Measurements from ENCODE around the gene ACTL7B. TPM values are rescaled to one million over a fixed set of nuclear protein-coding genes. Genes with fewer than 3 reads are reported as not detected.

Gene ACTL7B
- polyA plus RNA-seq, 1 donor from 2014 or later = not detected

DNA sequence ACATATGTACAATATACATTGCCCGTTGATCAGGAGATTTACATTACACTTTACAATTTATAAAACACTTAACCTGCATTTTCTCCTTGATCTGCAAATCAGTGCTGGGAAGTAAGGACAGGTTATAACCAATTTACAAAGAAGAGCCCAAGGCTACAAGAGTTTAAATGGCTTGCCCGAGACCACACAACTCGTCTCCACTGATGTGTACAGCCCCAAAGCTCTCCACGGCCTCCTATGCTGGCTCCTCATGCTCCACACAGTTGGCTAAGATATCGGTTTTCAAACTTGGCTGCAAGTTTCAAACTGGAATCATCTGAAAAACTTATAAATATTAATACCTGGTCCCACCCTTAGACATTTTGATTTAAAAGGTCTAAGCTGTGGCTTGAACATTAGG is 10.3 kb downstream of the ACTL7B start:
- no peak overlapping the region for H2AFZ ChIP-seq (ENCODE audit: low read depth, low read length)
- no peaks in the 10 kb centered on the region for H3F3A ChIP-seq (ENCODE audit: insufficient read depth, low read length, poor library complexity, severe bottlenecking)
- no peaks in the 10 kb centered on the region for H3K27me3 ChIP-seq (ENCODE audit: insufficient read depth, low read depth, low read length)
- TF ChIP-seq TAF1 (IDR thresholded peaks at IDR 0.05; ENCODE audit: low read depth) (no peak), EZH2 (IDR thresholded peaks at IDR 0.05; ENCODE audit: borderline replicate concordance, insufficient read depth, low read length, poor library complexity, severe bottlenecking) (no peak), MXI1 (conservative IDR thresholded peaks at IDR 0.05; ENCODE audit: poor library complexity, severe bottlenecking) (no peak), RAD21 (conservative IDR thresholded peaks at IDR 0.05) (no peak), SMC3 (conservative IDR thresholded peaks at IDR 0.05; ENCODE audit: poor library complexity) (no peak), EP300 (conservative IDR thresholded peaks at IDR 0.05; ENCODE audit: poor library complexity, severe bottlenecking) (no peak), POLR2AphosphoS5 (IDR thresholded peaks at IDR 0.05) (no peak)
- TF ChIP-seq, protein P1, sequence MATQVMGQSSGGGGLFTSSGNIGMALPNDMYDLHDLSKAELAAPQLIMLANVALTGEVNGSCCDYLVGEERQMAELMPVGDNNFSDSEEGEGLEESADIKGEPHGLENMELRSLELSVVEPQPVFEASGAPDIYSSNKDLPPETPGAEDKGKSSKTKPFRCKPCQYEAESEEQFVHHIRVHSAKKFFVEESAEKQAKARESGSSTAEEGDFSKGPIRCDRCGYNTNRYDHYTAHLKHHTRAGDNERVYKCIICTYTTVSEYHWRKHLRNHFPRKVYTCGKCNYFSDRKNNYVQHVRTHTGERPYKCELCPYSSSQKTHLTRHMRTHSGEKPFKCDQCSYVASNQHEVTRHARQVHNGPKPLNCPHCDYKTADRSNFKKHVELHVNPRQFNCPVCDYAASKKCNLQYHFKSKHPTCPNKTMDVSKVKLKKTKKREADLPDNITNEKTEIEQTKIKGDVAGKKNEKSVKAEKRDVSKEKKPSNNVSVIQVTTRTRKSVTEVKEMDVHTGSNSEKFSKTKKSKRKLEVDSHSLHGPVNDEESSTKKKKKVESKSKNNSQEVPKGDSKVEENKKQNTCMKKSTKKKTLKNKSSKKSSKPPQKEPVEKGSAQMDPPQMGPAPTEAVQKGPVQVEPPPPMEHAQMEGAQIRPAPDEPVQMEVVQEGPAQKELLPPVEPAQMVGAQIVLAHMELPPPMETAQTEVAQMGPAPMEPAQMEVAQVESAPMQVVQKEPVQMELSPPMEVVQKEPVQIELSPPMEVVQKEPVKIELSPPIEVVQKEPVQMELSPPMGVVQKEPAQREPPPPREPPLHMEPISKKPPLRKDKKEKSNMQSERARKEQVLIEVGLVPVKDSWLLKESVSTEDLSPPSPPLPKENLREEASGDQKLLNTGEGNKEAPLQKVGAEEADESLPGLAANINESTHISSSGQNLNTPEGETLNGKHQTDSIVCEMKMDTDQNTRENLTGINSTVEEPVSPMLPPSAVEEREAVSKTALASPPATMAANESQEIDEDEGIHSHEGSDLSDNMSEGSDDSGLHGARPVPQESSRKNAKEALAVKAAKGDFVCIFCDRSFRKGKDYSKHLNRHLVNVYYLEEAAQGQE (IDR thresholded peaks at IDR 0.05; ENCODE audit: borderline replicate concordance) = no peak
- TF ChIP-seq, protein P2, sequence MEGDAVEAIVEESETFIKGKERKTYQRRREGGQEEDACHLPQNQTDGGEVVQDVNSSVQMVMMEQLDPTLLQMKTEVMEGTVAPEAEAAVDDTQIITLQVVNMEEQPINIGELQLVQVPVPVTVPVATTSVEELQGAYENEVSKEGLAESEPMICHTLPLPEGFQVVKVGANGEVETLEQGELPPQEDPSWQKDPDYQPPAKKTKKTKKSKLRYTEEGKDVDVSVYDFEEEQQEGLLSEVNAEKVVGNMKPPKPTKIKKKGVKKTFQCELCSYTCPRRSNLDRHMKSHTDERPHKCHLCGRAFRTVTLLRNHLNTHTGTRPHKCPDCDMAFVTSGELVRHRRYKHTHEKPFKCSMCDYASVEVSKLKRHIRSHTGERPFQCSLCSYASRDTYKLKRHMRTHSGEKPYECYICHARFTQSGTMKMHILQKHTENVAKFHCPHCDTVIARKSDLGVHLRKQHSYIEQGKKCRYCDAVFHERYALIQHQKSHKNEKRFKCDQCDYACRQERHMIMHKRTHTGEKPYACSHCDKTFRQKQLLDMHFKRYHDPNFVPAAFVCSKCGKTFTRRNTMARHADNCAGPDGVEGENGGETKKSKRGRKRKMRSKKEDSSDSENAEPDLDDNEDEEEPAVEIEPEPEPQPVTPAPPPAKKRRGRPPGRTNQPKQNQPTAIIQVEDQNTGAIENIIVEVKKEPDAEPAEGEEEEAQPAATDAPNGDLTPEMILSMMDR (IDR thresholded peaks at IDR 0.05; ENCODE audit: poor library complexity, severe bottlenecking) = no peak
- H3K9ac ChIP-seq (ENCODE audit: low read length) = no peak overlapping the region
- no peaks in the 10 kb centered on the region for H4K20me1 ChIP-seq (ENCODE audit: insufficient read depth)
- no peak overlapping the region for H3K27ac ChIP-seq (ENCODE audit: low read length)
- H3K79me2 ChIP-seq (replicated peaks; ENCODE audit: insufficient read depth, low read length) = no peaks in the 10 kb centered on the region
- H3K9me2 ChIP-seq (ENCODE audit: insufficient read depth, low read length) = no peaks in the 10 kb centered on the region
- H3K36me3 ChIP-seq (ENCODE audit: insufficient read depth, low read length) = no peaks in the 10 kb centered on the region
- H3K4me2 ChIP-seq (ENCODE audit: low read length) = no peak overlapping the region
- no peaks in the 10 kb centered on the region for H3K9me3 ChIP-seq (ENCODE audit: low read length)
- H3K4me3 ChIP-seq (ENCODE audit: low read length) = no peak overlapping the region

DNA sequence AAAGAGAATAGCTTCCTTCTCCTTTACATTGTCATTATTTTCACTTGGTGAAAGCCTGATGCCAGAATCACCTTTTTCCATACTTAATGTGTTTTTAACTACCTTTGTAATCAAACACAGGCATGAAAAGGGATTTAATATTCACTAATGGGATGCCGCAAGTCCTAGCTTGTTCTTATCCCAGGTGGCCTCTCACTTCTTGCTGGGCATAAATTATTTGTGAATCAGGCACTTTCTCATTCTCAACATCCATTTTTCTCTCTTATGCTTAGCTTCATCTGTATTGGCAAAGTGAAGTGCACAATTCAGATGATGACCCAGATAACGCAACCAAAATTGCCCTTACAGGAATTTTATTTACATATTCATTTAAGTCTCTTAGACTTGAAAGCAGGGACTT is 10.9 kb downstream of the ACTL7B start:
- Histone ChIP-seq H3K36me3 (ENCODE audit: insufficient read depth, low read length) (no peaks in the 10 kb centered on the region), H3K9ac (ENCODE audit: low read length) (no peak overlapping the region), H4K20me1 (ENCODE audit: insufficient read depth) (no peaks in the 10 kb centered on the region), H3K79me2 (replicated peaks; ENCODE audit: insufficient read depth, low read length) (no peaks in the 10 kb centered on the region), H3K9me3 (ENCODE audit: low read length) (no peaks in the 10 kb centered on the region), H3K9me2 (ENCODE audit: insufficient read depth, low read length) (no peaks in the 10 kb centered on the region), H3K27me3 (ENCODE audit: insufficient read depth, low read depth, low read length) (no peaks in the 10 kb centered on the region), H3F3A (ENCODE audit: insufficient read depth, low read length, poor library complexity, severe bottlenecking) (no peaks in the 10 kb centered on the region), H3K27ac (ENCODE audit: low read length) (no peak overlapping the region), H3K4me3 (ENCODE audit: low read length) (no peak overlapping the region), H2AFZ (ENCODE audit: low read depth, low read length) (no peak overlapping the region), H3K4me2 (ENCODE audit: low read length) (no peak overlapping the region)
- TF ChIP-seq EZH2 (IDR thresholded peaks at IDR 0.05; ENCODE audit: borderline replicate concordance, insufficient read depth, low read length, poor library complexity, severe bottlenecking) (no peak), SMC3 (conservative IDR thresholded peaks at IDR 0.05; ENCODE audit: poor library complexity) (no peak), TAF1 (IDR thresholded peaks at IDR 0.05; ENCODE audit: low read depth) (no peak), RAD21 (conservative IDR thresholded peaks at IDR 0.05) (no peak), EP300 (conservative IDR thresholded peaks at IDR 0.05; ENCODE audit: poor library complexity, severe bottlenecking) (no peak), POLR2AphosphoS5 (IDR thresholded peaks at IDR 0.05) (no peak)
- TF ChIP-seq, protein P2 (IDR thresholded peaks at IDR 0.05; ENCODE audit: poor library complexity, severe bottlenecking) = no peak
- TF ChIP-seq, protein P1 (IDR thresholded peaks at IDR 0.05; ENCODE audit: borderline replicate concordance) = no peak
